Activated naive CD8-positive, alpha-beta T cell (primary cell): ENCODE measurements around the gene HOXD1.
A peak's percentile ranks its signal among the peaks of the same experiment; 100 is the strongest.

Source experiments
- H3K27ac Mint-ChIP-seq: one replicate; pipeline ENCODE4 v1.8.0; 2021; ENCODE audit warnings: mixed read lengths
- H3K27me3 Mint-ChIP-seq: one replicate; pipeline ENCODE4 v1.8.0; 2021; ENCODE audit warnings: mixed read lengths
- H3K36me3 Mint-ChIP-seq: one replicate; pipeline ENCODE4 v1.8.0; 2021; ENCODE audit warnings: mixed read lengths
- H3K4me1 Mint-ChIP-seq: one replicate; pipeline ENCODE4 v1.8.0; 2021; ENCODE audit warnings: low read depth, mixed read lengths
- H3K4me3 Mint-ChIP-seq: one replicate; pipeline ENCODE4 v1.8.0; 2021; ENCODE audit warnings: mild to moderate bottlenecking, mixed read lengths
- H3K9me3 Mint-ChIP-seq: one replicate; pipeline ENCODE4 v1.8.0; 2021; ENCODE audit warnings: low read depth, mixed read lengths

Gene HOXD1

GRCh38 chr2:176187899-176188773 is at the start of gene HOXD1:
TSS of gene HOXD1 (plus strand) at chr2:176188668. CDS start at chr2:176188802, 134 bp downstream.
- peak within 1 kb of the TSS; percentile 93 for H3K4me3 Mint-ChIP-seq
- no peaks in the 10 kb centered on the region for H3K9me3 Mint-ChIP-seq
- H3K36me3 Mint-ChIP-seq = peaks cover 3% of the 10 kb centered on the region
- peaks cover 23% of the 10 kb centered on the region for H3K4me1 Mint-ChIP-seq
- no peak within 1 kb of the TSS for H3K27ac Mint-ChIP-seq
- H3K27me3 Mint-ChIP-seq = peaks cover 51% of the 10 kb centered on the region

GRCh38 chr2:176138923-176139660 is 49.4 kb upstream of the HOXD1 start:
- H3K36me3 Mint-ChIP-seq = peaks cover 5% of the 10 kb centered on the region
- H3K4me3 Mint-ChIP-seq = peak overlapping the region; percentile 63
- peaks cover 62% of the 10 kb centered on the region for H3K27me3 Mint-ChIP-seq
- H3K27ac Mint-ChIP-seq = no peak overlapping the region
- no peaks in the 10 kb centered on the region for H3K9me3 Mint-ChIP-seq
- peaks cover 31% of the 10 kb centered on the region for H3K4me1 Mint-ChIP-seq

GRCh38 chr2:176139661-176140512 is 48.6 kb upstream of the HOXD1 start:
- Mint-ChIP-seq H3K4me3 (peak overlapping the region; percentile 35), H3K36me3 (peaks cover 5% of the 10 kb centered on the region), H3K4me1 (peaks cover 31% of the 10 kb centered on the region), H3K9me3 (no peaks in the 10 kb centered on the region), H3K27me3 (peaks cover 55% of the 10 kb centered on the region), H3K27ac (no peak overlapping the region)

- no peak overlapping the region for H3K27ac Mint-ChIP-seq
- H3K36me3 Mint-ChIP-seq = peaks cover 4% of the 10 kb centered on the region
- peak overlapping the region; percentile 35 for H3K4me3 Mint-ChIP-seq
- peaks cover 52% of the 10 kb centered on the region for H3K27me3 Mint-ChIP-seq
- peaks cover 27% of the 10 kb centered on the region for H3K4me1 Mint-ChIP-seq
- H3K9me3 Mint-ChIP-seq = no peaks in the 10 kb centered on the region
Observed at GRCh38 chr2:176140513-176141317, 47.8 kb upstream of the HOXD1 start.

GRCh38 chr2:176142281-176142680 is 46.2 kb upstream of the HOXD1 start:
- no peak overlapping the region for H3K27ac Mint-ChIP-seq
- no peak overlapping the region for H3K4me3 Mint-ChIP-seq
- H3K36me3 Mint-ChIP-seq = peaks cover 3% of the 10 kb centered on the region
- H3K27me3 Mint-ChIP-seq = peaks cover 61% of the 10 kb centered on the region
- H3K4me1 Mint-ChIP-seq = peaks cover 20% of the 10 kb centered on the region
- H3K9me3 Mint-ChIP-seq = no peaks in the 10 kb centered on the region

- no peaks in the 10 kb centered on the region for H3K36me3 Mint-ChIP-seq
- peaks cover 14% of the 10 kb centered on the region for H3K4me1 Mint-ChIP-seq
- H3K4me3 Mint-ChIP-seq = no peak overlapping the region
- no peaks in the 10 kb centered on the region for H3K9me3 Mint-ChIP-seq
- peaks cover 58% of the 10 kb centered on the region for H3K27me3 Mint-ChIP-seq
- H3K27ac Mint-ChIP-seq = no peak overlapping the region
Observed at GRCh38 chr2:176145085-176145969, 43.1 kb upstream of the HOXD1 start.

- Mint-ChIP-seq H3K4me1 (peaks cover 14% of the 10 kb centered on the region), H3K4me3 (no peak overlapping the region), H3K36me3 (no peaks in the 10 kb centered on the region), H3K27ac (no peak overlapping the region), H3K9me3 (no peaks in the 10 kb centered on the region), H3K27me3 (peaks cover 61% of the 10 kb centered on the region)
Observed at GRCh38 chr2:176146101-176146500, 42.4 kb upstream of the HOXD1 start.

- Mint-ChIP-seq H3K36me3 (no peaks in the 10 kb centered on the region), H3K27ac (no peak overlapping the region), H3K9me3 (no peaks in the 10 kb centered on the region), H3K4me3 (no peak overlapping the region), H3K4me1 (peaks cover 12% of the 10 kb centered on the region), H3K27me3 (peaks cover 59% of the 10 kb centered on the region)
Observed at GRCh38 chr2:176146645-176147044, 41.8 kb upstream of the HOXD1 start.

GRCh38 chr2:176147210-176147799 is 41.2 kb upstream of the HOXD1 start:
- Mint-ChIP-seq H3K9me3 (no peaks in the 10 kb centered on the region), H3K27ac (no peak overlapping the region), H3K4me3 (no peak overlapping the region), H3K36me3 (no peaks in the 10 kb centered on the region), H3K27me3 (peaks cover 57% of the 10 kb centered on the region), H3K4me1 (peaks cover 12% of the 10 kb centered on the region)

- H3K27me3 Mint-ChIP-seq = peaks cover 57% of the 10 kb centered on the region
- H3K9me3 Mint-ChIP-seq = no peaks in the 10 kb centered on the region
- H3K4me3 Mint-ChIP-seq = no peak overlapping the region
- no peak overlapping the region for H3K27ac Mint-ChIP-seq
- peaks cover 15% of the 10 kb centered on the region for H3K4me1 Mint-ChIP-seq
- H3K36me3 Mint-ChIP-seq = no peaks in the 10 kb centered on the region
Observed at GRCh38 chr2:176147800-176148496, 40.5 kb upstream of the HOXD1 start.

- Mint-ChIP-seq H3K9me3 (no peaks in the 10 kb centered on the region), H3K4me1 (peaks cover 17% of the 10 kb centered on the region), H3K36me3 (no peaks in the 10 kb centered on the region)
Observed at GRCh38 chr2:176148751-176149421, 39.6 kb upstream of the HOXD1 start.

GRCh38 chr2:176149481-176149938 is 39.0 kb upstream of the HOXD1 start:
- no peak overlapping the region for H3K27ac Mint-ChIP-seq
- H3K36me3 Mint-ChIP-seq = no peaks in the 10 kb centered on the region
- no peak overlapping the region for H3K4me3 Mint-ChIP-seq
- peaks cover 56% of the 10 kb centered on the region for H3K27me3 Mint-ChIP-seq
- no peaks in the 10 kb centered on the region for H3K9me3 Mint-ChIP-seq
- peaks cover 17% of the 10 kb centered on the region for H3K4me1 Mint-ChIP-seq

More at GRCh38 chr2:176148751-176149421, 39.6 kb upstream of the HOXD1 start:
- Mint-ChIP-seq H3K27me3 (peaks cover 55% of the 10 kb centered on the region), H3K4me3 (no peak overlapping the region), H3K27ac (no peak overlapping the region)
